HG03439 (cell line): ENCODE results near the gene GDI1.
A peak's percentile ranks its signal among the peaks of the same experiment; 100 is the strongest.

Source experiments
- ATAC-seq: cut with Tn5 transposase; IDR thresholded peaks from one replicate; pipeline ENCODE4 v1.9.1; 2021; ENCODE audit warnings: mild to moderate bottlenecking, moderate library complexity; ENCODE audit not compliant: unreplicated experiment

Gene GDI1

GRCh38 chrX:154408659-154409221 is 28.2 kb upstream of the GDI1 start:
- ATAC-seq: no peak

GRCh38 chrX:154409222-154409871 is 27.6 kb upstream of the GDI1 start, which contains the start of gene DNASE1L1:
TSS of gene DNASE1L1 (minus strand) at chrX:154409254. CDS start at chrX:154405568, 3,686 bp downstream.
- no peak for ATAC-seq

- ATAC-seq: peak; percentile 46
Measured at GRCh38 chrX:154411981-154412340, 25.0 kb upstream of the GDI1 start.

GRCh38 chrX:154412468-154412867 is 24.5 kb upstream of the GDI1 start:
- ATAC-seq: no peak

GRCh38 chrX:154413142-154413541 is 23.8 kb upstream of the GDI1 start:
- ATAC-seq: no peak

GRCh38 chrX:154417157-154417556 is 19.8 kb upstream of the GDI1 start:
- no peak for ATAC-seq

GRCh38 chrX:154419189-154419588 is 17.8 kb upstream of the GDI1 start:
- no peak for ATAC-seq

- ATAC-seq: no peak
Measured at GRCh38 chrX:154419688-154420401, 17.1 kb upstream of the GDI1 start.

GRCh38 chrX:154420402-154420756 is 16.6 kb upstream of the GDI1 start:
- no peak for ATAC-seq

GRCh38 chrX:154426916-154427770 is 9.8 kb upstream of the GDI1 start:
- ATAC-seq: no peak

GRCh38 chrX:154428176-154429171 is 8.5 kb upstream of the GDI1 start, which contains the start of gene ATP6AP1:
TSS of gene ATP6AP1 (plus strand) at chrX:154428677. CDS start at chrX:154428693, 16 bp downstream.
- ATAC-seq: peak; percentile 93

- no peak for ATAC-seq
Measured at GRCh38 chrX:154429711-154430110, 7.2 kb upstream of the GDI1 start.

- no peak for ATAC-seq
Measured at GRCh38 chrX:154430479-154430878, 6.5 kb upstream of the GDI1 start.

- ATAC-seq: no peak
Measured at GRCh38 chrX:154430916-154431315, 6.0 kb upstream of the GDI1 start.

- no peak for ATAC-seq
Measured at GRCh38 chrX:154431341-154431740, 5.6 kb upstream of the GDI1 start.

GRCh38 chrX:154432210-154432609 is 4.7 kb upstream of the GDI1 start:
- no peak for ATAC-seq

GRCh38 chrX:154433605-154434004 is 3.3 kb upstream of the GDI1 start:
- ATAC-seq: no peak

GRCh38 chrX:154434394-154435168 is 2.4 kb upstream of the GDI1 start:
- ATAC-seq: no peak

GRCh38 chrX:154435171-154435733 is 1.7 kb upstream of the GDI1 start:
- no peak for ATAC-seq
